Thymus (tissue), 11 donors: ENCODE results near the gene NPPC. TPM values are rescaled to one million over a fixed set of nuclear protein-coding genes. Genes with fewer than 3 reads are reported as not detected.
"Not testable (repeated sequence)": the region's sequence is repeated elsewhere in the genome, so short reads cannot be mapped to it uniquely, and the experiment has no call there.

Experiments
- DNase-seq, 9 donors: peaks; one replicate each; pipeline ENCODE4 v3.0.0-alpha.2; 2013; ENCODE audit warnings: low spot score in 9 of 9, low read depth in 6 of 9, missing footprints in 1 of 9
- H3K27ac ChIP-seq, 2 donors: one replicate each; pipeline ENCODE4 v1.5.1; 2013; ENCODE audit warnings: control low read depth in 1 of 2, low read depth in 1 of 2, low read length in 1 of 2, mild to moderate bottlenecking in 1 of 2, moderate library complexity in 1 of 2
- H3K27me3 ChIP-seq, 2 donors: one replicate each; pipeline ENCODE4 v1.5.1; 2013; ENCODE audit warnings: low read length in 1 of 2; ENCODE audit not compliant: control insufficient read depth in 2 of 2, insufficient read depth in 1 of 2
- H3K36me3 ChIP-seq, 2 donors: one replicate each; pipeline ENCODE4 v1.5.1; 2013; ENCODE audit warnings: low read length in 1 of 2, mild to moderate bottlenecking in 1 of 2, moderate library complexity in 1 of 2; ENCODE audit not compliant: control insufficient read depth in 2 of 2, insufficient read depth in 2 of 2
- H3K4me1 ChIP-seq, 2 donors: one replicate each; pipeline ENCODE4 v1.5.1; 2013; ENCODE audit warnings: low read length in 2 of 2; ENCODE audit not compliant: control insufficient read depth in 2 of 2, insufficient read depth in 2 of 2
- H3K4me3 ChIP-seq, 2 donors: one replicate each; pipeline ENCODE4 v1.5.1; 2013; ENCODE audit warnings: low read length in 2 of 2, control low read depth in 1 of 2, mild to moderate bottlenecking in 1 of 2
- H3K9me3 ChIP-seq, 2 donors: one replicate each; pipeline ENCODE4 v1.5.1; 2013; ENCODE audit warnings: low read length in 1 of 2, mild to moderate bottlenecking in 1 of 2; ENCODE audit not compliant: control insufficient read depth in 2 of 2, insufficient read depth in 1 of 2
- WGBS: extraction: QIAGEN DNeasy Blood & Tissue Kit; methylation state at CpG from one replicate; pipeline ENCODE4 v1.1.7; 2013; 5-methylcytosine and 5-hydroxymethylcytosine counted together
- polyA plus RNA-seq: library from polyadenylated mRNA; stranded (reverse); fragments of 200-250 nt; gene quantifications from one replicate; pipeline ENCODE4 v1.2.3, GENCODE V29; 2013
- total RNA-seq: library from RNA; stranded (reverse); fragments of 120-200 nt; gene quantifications from one replicate; pipeline ENCODE4 v1.2.4, GENCODE V29; 2013
- donor health status: healthy.

Gene NPPC
- total and polyA plus RNA-seq, 2 donors: 2.3 to 8.5 TPM

- Histone ChIP-seq H3K36me3 (peaks cover 0 to 13% of the 10 kb centered on the region in 2 donors), H3K4me1 (peaks cover 4 to 19% of the 10 kb centered on the region in 2 donors), H3K9me3 (no peaks in the 10 kb centered on the region), H3K27ac (no peak overlapping the region), H3K4me3 (no peak overlapping the region), H3K27me3 (peaks cover 0 to 7% of the 10 kb centered on the region in 2 donors)
- DNase-seq: no peak
- WGBS: 98% methylated on average over 15 of the region's 15 CpGs
Observed at GRCh38 chr2:231919341-231920035, 6.7 kb downstream of the NPPC start.

- Histone ChIP-seq H3K36me3 (peaks cover 0 to 8% of the 10 kb centered on the region in 2 donors), H3K4me3 (no peak overlapping the region), H3K9me3 (no peaks in the 10 kb centered on the region), H3K4me1 (peaks cover 4 to 12% of the 10 kb centered on the region in 2 donors), H3K27ac (no peak overlapping the region), H3K27me3 (no peaks in the 10 kb centered on the region)
- 98% methylated on average over 21 of the region's 21 CpGs for WGBS
- no peak for DNase-seq
Observed at GRCh38 chr2:231918501-231919330, 7.5 kb downstream of the NPPC start.

- H3K4me3 ChIP-seq: no peak overlapping the region
- no peaks in the 10 kb centered on the region for H3K9me3 ChIP-seq
- no peaks in the 10 kb centered on the region for H3K4me1 ChIP-seq
- H3K27me3 ChIP-seq: no peaks in the 10 kb centered on the region
- DNase-seq: no peak
- H3K27ac ChIP-seq: no peak overlapping the region
- WGBS: 89% methylated on average over 10 of the region's 10 CpGs
- peaks cover 0 to 4% of the 10 kb centered on the region in 2 donors for H3K36me3 ChIP-seq
Observed at GRCh38 chr2:231917280-231918066, 8.7 kb downstream of the NPPC start.

DNA sequence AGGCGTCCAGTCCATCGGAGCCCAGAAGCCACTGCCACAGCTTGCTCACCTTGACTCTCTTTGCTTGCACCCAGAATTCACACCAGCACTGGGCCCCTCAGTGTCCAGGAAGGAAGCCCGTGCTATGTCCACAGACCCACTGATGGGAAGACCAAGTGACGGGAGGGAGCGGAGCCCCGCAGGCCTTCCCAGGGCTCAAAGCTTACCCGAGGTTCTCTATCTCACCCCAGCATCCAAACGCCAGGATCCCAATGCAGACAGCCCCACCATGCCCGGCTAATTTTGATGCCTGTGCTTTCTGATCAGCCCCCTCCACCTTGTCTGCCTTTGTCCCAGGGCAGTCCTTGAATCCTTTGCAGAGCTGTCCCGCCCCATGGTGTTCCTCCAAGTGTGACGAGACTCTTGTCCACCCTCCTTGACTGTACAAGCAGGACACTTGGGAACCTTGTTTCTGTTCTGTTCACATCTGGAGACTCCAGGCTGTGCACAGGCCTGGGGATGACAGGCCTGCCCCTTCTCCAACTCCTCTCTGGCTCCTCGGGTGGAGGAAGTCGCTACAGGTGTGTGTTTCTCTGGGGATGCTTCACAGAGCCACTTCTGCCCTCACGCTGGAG lies 12.0 kb downstream of the NPPC start:
- Histone ChIP-seq H3K27me3 (no peaks in the 10 kb centered on the region), H3K4me3 (no peak overlapping the region), H3K36me3 (no peaks in the 10 kb centered on the region), H3K27ac (no peak overlapping the region), H3K9me3 (no peaks in the 10 kb centered on the region), H3K4me1 (peaks cover 0 to 19% of the 10 kb centered on the region in 2 donors)
- 96% methylated on average over 14 of the region's 14 CpGs for WGBS
- DNase-seq: no peak

DNA sequence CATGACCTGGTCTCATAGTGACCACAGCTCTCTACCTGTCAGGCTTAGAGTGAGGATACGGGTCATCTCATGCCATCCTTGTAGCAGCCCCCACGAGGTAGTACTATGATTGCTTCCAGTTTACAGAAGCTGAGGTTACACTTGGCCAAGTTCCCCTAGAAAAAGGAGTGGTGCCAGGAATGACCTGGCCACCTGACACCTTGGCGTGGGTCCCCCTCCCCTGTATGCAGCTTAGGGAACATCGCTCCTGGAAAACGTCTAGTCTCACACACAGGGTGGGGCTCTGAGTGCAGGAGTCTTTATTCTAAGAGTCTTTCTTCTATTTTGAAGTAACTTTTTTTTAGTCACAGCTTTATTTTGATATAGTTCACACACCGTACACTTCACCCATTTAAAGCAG lies 14.8 kb downstream of the NPPC start:
- 85% methylated on average over 6 of the region's 6 CpGs for WGBS
- H3K36me3 ChIP-seq: no peaks in the 10 kb centered on the region
- peaks cover 0 to 19% of the 10 kb centered on the region in 2 donors for H3K4me1 ChIP-seq
- no peaks in the 10 kb centered on the region for H3K9me3 ChIP-seq
- H3K27me3 ChIP-seq: no peaks in the 10 kb centered on the region
- no peak overlapping the region for H3K27ac ChIP-seq
- no peak for DNase-seq
- H3K4me3 ChIP-seq: no peak overlapping the region

- Histone ChIP-seq H3K36me3 (no peaks in the 10 kb centered on the region), H3K4me1 (peaks cover 0 to 19% of the 10 kb centered on the region in 2 donors), H3K4me3 (no peak overlapping the region), H3K27ac (no peak overlapping the region), H3K9me3 (no peaks in the 10 kb centered on the region), H3K27me3 (no peaks in the 10 kb centered on the region)
- DNase-seq: no peak
- WGBS: 92% methylated on average over 6 of the region's 6 CpGs
Observed at GRCh38 chr2:231910771-231911170, 15.4 kb downstream of the NPPC start.

DNA sequence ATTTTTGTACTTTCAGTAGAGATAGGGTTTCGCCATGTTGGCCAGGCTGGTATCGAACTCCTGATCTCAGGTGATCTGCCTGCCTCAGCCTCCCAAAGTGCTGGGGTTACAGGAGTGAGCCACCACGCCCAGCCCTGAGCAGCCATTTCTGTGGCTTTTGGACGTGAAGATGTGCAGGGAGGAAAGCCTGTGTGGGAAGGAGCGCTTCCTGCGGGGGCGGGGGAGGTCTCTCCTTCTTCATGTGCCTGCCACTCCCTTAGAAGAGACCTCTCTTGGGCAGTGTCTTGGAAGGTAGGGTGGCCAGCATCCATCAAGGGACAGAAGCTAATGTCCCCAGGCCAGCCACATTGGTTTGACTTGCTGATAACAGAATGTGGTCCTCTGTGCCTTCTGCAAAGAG lies 16.0 kb downstream of the NPPC start:
- not testable (repeated sequence) for DNase-seq
- 71% methylated on average over 7 of the region's 7 CpGs for WGBS
- H3K4me1 ChIP-seq: peaks cover 0 to 19% of the 10 kb centered on the region in 2 donors

DNA sequence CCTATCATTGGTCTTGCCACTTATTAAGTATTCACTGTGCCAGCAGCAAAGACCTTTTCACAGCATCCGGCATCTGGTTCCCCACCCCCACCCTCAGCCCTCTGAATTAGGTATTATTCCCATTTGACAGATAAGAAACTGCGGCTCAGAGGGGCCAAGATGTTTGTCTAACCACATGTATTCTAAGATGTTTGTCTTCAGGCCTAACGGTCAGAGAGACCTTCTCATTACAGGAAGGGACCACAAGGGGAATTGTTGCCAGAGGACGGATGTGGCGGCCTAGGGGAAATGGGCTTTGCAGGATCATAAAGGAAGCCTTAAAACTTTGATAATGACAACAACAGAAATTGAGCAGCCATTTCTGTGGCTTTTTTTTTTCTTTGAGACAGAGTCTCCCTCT lies 16.6 kb downstream of the NPPC start:
- 56% methylated on average over 5 of the region's 5 CpGs for WGBS
- H3K27ac ChIP-seq: no peak overlapping the region
- DNase-seq: no peak
- no peaks in the 10 kb centered on the region for H3K9me3 ChIP-seq
- no peak overlapping the region for H3K4me3 ChIP-seq
- H3K36me3 ChIP-seq: no peaks in the 10 kb centered on the region
- peaks cover 0 to 22% of the 10 kb centered on the region in 2 donors for H3K4me1 ChIP-seq
- no peaks in the 10 kb centered on the region for H3K27me3 ChIP-seq

More for the DNA sequence above, 16.0 kb downstream of the NPPC start:
- not testable (repeated sequence) for H3K4me3 ChIP-seq, H3K27me3 ChIP-seq, H3K36me3 ChIP-seq, H3K9me3 ChIP-seq, H3K27ac ChIP-seq
